Fibroblast of lung (primary cell): ENCODE results near the gene MSI2. TPM values are rescaled to one million over a fixed set of nuclear protein-coding genes. Genes with fewer than 3 reads are reported as not detected.

Experiments
- DNase-seq, 2 donors: peaks; one replicate each; pipeline versions ENCODE4 v3.0.0 to v3.0.0-alpha.2; 2010; ENCODE audit warnings: low read depth in 2 of 2
- H2AFZ ChIP-seq: 2 replicates; pipeline ENCODE4 v1.5.1; 2012; ENCODE audit warnings: low read length, control low read depth, inconsistent platforms
- H3K27ac ChIP-seq: 2 replicates; pipeline ENCODE4 v1.5.1; 2011; ENCODE audit warnings: low read length, control low read depth; ENCODE audit not compliant: insufficient read depth
- H3K27me3 ChIP-seq: 2 replicates; pipeline ENCODE4 v1.5.1; 2011; ENCODE audit warnings: mild to moderate bottlenecking, low read length; ENCODE audit not compliant: control insufficient read depth, insufficient read depth
- H3K36me3 ChIP-seq: 2 replicates; pipeline ENCODE4 v1.5.1; 2011; ENCODE audit warnings: low read length; ENCODE audit not compliant: control insufficient read depth, insufficient read depth
- H3K4me1 ChIP-seq: 2 replicates; pipeline ENCODE4 v1.5.1; 2011; ENCODE audit warnings: low read length; ENCODE audit not compliant: control insufficient read depth, insufficient read depth; ENCODE audit errors: extremely low read depth
- H3K4me2 ChIP-seq: 2 replicates; pipeline ENCODE4 v1.5.1; 2011; ENCODE audit warnings: low read length, control low read depth; ENCODE audit not compliant: insufficient read depth; ENCODE audit errors: extremely low read depth
- H3K4me3 ChIP-seq, 4 experiments: fragments of 200-600 bp in 1 of 4; sonication (generic) in 1 of 4; replicated peaks in 1 of 4; 2 replicates each; pipeline ENCODE4 v1.5.1; 2011 to 2016; ENCODE audit warnings: low read length in 4 of 4, low read depth in 3 of 4, mild to moderate bottlenecking in 3 of 4, control low read depth in 2 of 4, inconsistent platforms in 1 of 4, mixed read lengths in 1 of 4; ENCODE audit not compliant: insufficient read depth in 1 of 4; ENCODE audit errors: control extremely low read depth in 1 of 4
- H3K79me2 ChIP-seq: 2 replicates; pipeline ENCODE4 v1.5.1; 2012; ENCODE audit warnings: mild to moderate bottlenecking, low read length, inconsistent platforms; ENCODE audit not compliant: control insufficient read depth, insufficient read depth
- H3K9ac ChIP-seq: 2 replicates; pipeline ENCODE4 v1.5.1; 2011; ENCODE audit warnings: mild to moderate bottlenecking, low read length, control low read depth; ENCODE audit not compliant: insufficient read depth
- H3K9me3 ChIP-seq: 2 replicates; pipeline ENCODE4 v1.5.1; 2012; ENCODE audit warnings: low read depth, low read length; ENCODE audit not compliant: control insufficient read depth, insufficient read depth
- H4K20me1 ChIP-seq: 2 replicates; pipeline ENCODE4 v1.5.1; 2011; ENCODE audit warnings: low read length; ENCODE audit not compliant: control insufficient read depth, insufficient read depth; ENCODE audit errors: extremely low read depth
- EZH2 ChIP-seq: IDR thresholded peaks from 2 replicates; pipeline ENCODE4 v1.5.1; 2012; ENCODE audit warnings: low read length, control low read depth, mild to moderate bottlenecking; ENCODE audit errors: missing control alignments
- polyA plus RNA-seq, 2 donors: library from polyadenylated mRNA; depleted of rRNA in 1 of 2; stranded (reverse) in 1 of 2; unstranded in 1 of 2; fragments of >200 nt; gene quantifications; 2 replicates each; pipeline ENCODE4 v1.2.1, GENCODE V29; 2011 to 2012; ENCODE audit warnings: missing spikeins in 1 of 2
- total RNA-seq: library from RNA; depleted of rRNA; stranded (reverse); fragments of >200 nt; gene quantifications from 2 replicates; pipeline ENCODE4 v1.2.1, GENCODE V29; 2014
- TF ChIP-seq, protein P1 (sequence below), 2 donors: IDR thresholded peaks in 1 of 2; conservative IDR thresholded peaks in 1 of 2; 1 replicate in 1 of 2; 2 replicates in 1 of 2; pipeline ENCODE4 v1.5.1; 2011 to 2012; ENCODE audit warnings: low read length in 2 of 2, control low read depth in 1 of 2, inconsistent platforms in 1 of 2, low read depth in 1 of 2, mild to moderate bottlenecking in 1 of 2

Gene MSI2
- total and polyA plus RNA-seq, 2 donors (not counting 1 experiment from before 2014, with no cell fraction given): 6.8 to 14.2 TPM

DNA sequence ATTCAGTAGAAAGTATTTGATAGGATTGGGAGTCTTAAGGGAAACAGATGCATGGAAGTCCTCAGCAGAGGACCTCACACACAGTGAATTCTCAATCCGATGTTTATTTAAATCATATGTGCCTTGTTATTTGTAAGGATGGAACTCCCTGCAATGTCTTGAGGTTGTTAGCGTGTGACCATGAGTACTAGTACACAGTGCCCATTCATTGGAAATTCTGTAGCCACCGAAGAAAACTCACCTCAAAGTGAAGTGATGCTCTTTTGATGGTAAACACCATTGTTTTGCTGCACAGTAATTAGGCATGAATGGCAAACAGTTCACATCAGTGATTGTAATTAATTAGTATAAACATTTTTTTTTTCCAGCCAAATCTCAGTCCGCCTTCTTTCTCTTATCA lies 173.6 kb downstream of the MSI2 start:
- Histone ChIP-seq H2AFZ (no peak overlapping the region), H3K79me2 (no peaks in the 10 kb centered on the region), H3K4me2 (no peak overlapping the region), H3K4me1 (no peaks in the 10 kb centered on the region), H3K9ac (no peak overlapping the region), H4K20me1 (peaks cover 1% of the 10 kb centered on the region), H3K27me3 (no peaks in the 10 kb centered on the region), H3K36me3 (no peaks in the 10 kb centered on the region), H3K9me3 (no peaks in the 10 kb centered on the region), H3K27ac (no peak overlapping the region), H3K4me3 (no peak overlapping the region)
- DNase-seq: no peak
- TF ChIP-seq, protein P1, sequence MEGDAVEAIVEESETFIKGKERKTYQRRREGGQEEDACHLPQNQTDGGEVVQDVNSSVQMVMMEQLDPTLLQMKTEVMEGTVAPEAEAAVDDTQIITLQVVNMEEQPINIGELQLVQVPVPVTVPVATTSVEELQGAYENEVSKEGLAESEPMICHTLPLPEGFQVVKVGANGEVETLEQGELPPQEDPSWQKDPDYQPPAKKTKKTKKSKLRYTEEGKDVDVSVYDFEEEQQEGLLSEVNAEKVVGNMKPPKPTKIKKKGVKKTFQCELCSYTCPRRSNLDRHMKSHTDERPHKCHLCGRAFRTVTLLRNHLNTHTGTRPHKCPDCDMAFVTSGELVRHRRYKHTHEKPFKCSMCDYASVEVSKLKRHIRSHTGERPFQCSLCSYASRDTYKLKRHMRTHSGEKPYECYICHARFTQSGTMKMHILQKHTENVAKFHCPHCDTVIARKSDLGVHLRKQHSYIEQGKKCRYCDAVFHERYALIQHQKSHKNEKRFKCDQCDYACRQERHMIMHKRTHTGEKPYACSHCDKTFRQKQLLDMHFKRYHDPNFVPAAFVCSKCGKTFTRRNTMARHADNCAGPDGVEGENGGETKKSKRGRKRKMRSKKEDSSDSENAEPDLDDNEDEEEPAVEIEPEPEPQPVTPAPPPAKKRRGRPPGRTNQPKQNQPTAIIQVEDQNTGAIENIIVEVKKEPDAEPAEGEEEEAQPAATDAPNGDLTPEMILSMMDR (conservative IDR thresholded peaks at IDR 0.05 in 1 of 2, IDR thresholded peaks at IDR 0.05 in 1 of 2; ENCODE audit: low read depth in 1 of 2, low read length in 2 of 2): no peak
- TF ChIP-seq EZH2: no peak

GRCh38 chr17:57431415-57431814 lies 175.1 kb downstream of the MSI2 start:
- Histone ChIP-seq H3K9ac (no peak overlapping the region), H3K4me3 (no peak overlapping the region), H3K79me2 (no peaks in the 10 kb centered on the region), H3K27ac (no peak overlapping the region), H2AFZ (no peak overlapping the region), H3K4me2 (no peak overlapping the region), H3K9me3 (no peaks in the 10 kb centered on the region), H3K4me1 (no peaks in the 10 kb centered on the region), H3K36me3 (no peaks in the 10 kb centered on the region), H3K27me3 (no peaks in the 10 kb centered on the region), H4K20me1 (peaks cover 1% of the 10 kb centered on the region)
- TF ChIP-seq, protein P1 (conservative IDR thresholded peaks at IDR 0.05 in 1 of 2, IDR thresholded peaks at IDR 0.05 in 1 of 2; ENCODE audit: low read depth in 1 of 2, low read length in 2 of 2): no peak
- no peak for DNase-seq

- H3K4me2 ChIP-seq: no peak overlapping the region
- TF ChIP-seq EZH2: no peak
- TF ChIP-seq, protein P1 (conservative IDR thresholded peaks at IDR 0.05 in 1 of 2, IDR thresholded peaks at IDR 0.05 in 1 of 2; ENCODE audit: low read depth in 1 of 2, low read length in 2 of 2): no peak
- H3K36me3 ChIP-seq: no peaks in the 10 kb centered on the region
- DNase-seq: no peak
- H3K4me3 ChIP-seq: no peak overlapping the region
- no peaks in the 10 kb centered on the region for H3K9me3 ChIP-seq
- H3K27ac ChIP-seq: no peak overlapping the region
- H2AFZ ChIP-seq: no peak overlapping the region
- H3K79me2 ChIP-seq: no peaks in the 10 kb centered on the region
- no peaks in the 10 kb centered on the region for H4K20me1 ChIP-seq
- H3K9ac ChIP-seq: no peak overlapping the region
- H3K4me1 ChIP-seq: no peaks in the 10 kb centered on the region
- no peaks in the 10 kb centered on the region for H3K27me3 ChIP-seq
Measured at GRCh38 chr17:57432507-57433277, 176.4 kb downstream of the MSI2 start.
